ENCODE measurements around the gene NAA50.

Gene NAA50

GRCh38 chr3:113684271-113684819, 61.7 kb downstream of the NAA50 start:
- DNase-seq: no peak

DNA sequence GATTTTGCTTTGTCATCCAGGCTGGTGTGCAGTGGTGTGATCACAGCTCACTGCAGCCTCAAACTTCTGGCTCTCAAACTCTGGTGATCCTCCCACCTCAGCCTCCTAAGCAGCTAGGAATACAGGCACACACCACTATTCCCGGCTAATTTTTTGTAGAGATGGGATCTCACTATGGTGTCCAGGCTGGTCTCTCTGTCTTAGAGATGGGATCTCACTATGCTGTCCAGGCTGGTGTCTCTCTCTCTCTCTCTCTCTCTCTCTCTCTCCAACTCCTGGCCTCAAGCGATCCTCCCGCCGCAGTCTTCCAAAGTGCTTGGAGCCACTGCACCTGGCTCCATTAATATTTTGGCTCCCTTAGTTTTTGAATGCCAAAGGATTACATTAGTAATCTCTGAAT, 67.3 kb downstream of the NAA50 start:
- DNase-seq: no peak

GRCh38 chr3:113677737-113678136, 68.3 kb downstream of the NAA50 start:
- no peak for DNase-seq

DNA sequence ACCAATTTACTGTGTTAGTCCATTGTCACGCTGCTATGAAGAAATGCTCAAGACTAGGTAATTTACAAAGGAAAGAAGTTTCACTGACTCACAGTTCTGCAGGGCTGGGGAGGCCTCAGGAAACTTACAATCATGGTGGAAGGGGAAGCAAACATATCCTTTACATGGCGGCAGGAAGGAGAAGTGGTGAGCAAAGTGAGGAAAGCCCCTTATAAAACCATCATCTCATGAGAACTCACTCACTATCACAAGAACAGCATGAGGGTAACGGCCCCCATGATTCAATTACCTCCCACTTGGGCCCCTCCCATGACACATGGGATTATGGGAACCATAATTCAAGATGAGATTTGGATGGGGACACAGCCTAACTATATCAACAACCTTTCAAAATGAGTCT, 69.8 kb downstream of the NAA50 start:
- DNase-seq: no peak

DNA sequence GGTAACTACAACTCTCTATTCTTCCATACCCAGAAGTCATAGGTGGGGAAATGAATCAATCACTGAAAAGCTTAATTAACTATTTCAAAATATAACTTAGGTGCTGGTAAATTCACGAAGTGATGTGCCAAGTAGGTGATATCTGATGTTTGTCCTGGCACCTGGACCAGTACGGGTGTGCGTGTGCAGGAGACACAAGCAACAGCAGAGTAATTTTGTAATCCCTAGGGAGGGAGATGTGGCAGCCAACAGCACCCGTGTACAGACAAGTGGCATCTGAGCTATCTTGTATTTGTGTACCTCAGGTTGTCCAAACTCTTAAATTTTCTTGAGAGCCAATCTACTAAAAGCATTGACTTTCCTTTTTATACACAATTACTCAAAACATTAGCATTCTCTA, 72.5 kb downstream of the NAA50 start:
- DNase-seq: no peak

DNA sequence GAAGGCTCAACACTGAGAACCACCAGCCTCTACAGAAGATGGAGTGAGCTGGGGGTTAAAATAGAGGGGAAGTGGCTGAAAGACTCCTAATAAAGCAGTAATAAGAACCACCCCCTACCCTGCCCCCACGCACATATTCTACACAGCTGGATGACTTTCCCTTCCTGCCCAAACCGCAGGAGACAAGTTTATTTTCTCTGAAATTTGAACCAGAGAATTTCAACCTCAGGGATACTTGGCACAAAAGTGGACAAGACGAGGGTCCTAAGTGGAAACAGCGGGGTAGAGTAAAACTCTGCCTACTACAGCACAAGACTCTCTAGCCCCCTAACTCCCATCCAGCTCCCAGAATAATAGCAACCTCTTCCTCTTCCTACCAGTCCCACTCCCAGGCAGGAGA, 78.0 kb downstream of the NAA50 start:
- DNase-seq: no peak
